Measurements from ENCODE around the gene MYO10. TPM values are rescaled to one million over a fixed set of nuclear protein-coding genes. Genes with fewer than 3 reads are reported as not detected.

Gene MYO10
- total RNA-seq, 4 donors from 2014 or later, result 5.6 to 11.0 (median 6.4) TPM

- Histone ChIP-seq H3K4me3 (no peak overlapping the region), H3K4me1 (no peaks in the 10 kb centered on the region), H3K36me3 (no peaks in the 10 kb centered on the region), H3K27me3 (no peaks in the 10 kb centered on the region), H3K9me3 (no peaks in the 10 kb centered on the region), H3K27ac (no peak overlapping the region)
- 90 to 95% methylated on average over 2 to 9 of the region's 9 CpGs for WGBS, 2 donors (ENCODE audit: low coverage in 1 of 2)
- TF ChIP-seq EP300 (IDR thresholded peaks at IDR 0.05) (no peak), POLR2AphosphoS5 (IDR thresholded peaks at IDR 0.05) (no peak), POLR2A (IDR thresholded peaks at IDR 0.05) (no peak)
- TF ChIP-seq, protein P1, sequence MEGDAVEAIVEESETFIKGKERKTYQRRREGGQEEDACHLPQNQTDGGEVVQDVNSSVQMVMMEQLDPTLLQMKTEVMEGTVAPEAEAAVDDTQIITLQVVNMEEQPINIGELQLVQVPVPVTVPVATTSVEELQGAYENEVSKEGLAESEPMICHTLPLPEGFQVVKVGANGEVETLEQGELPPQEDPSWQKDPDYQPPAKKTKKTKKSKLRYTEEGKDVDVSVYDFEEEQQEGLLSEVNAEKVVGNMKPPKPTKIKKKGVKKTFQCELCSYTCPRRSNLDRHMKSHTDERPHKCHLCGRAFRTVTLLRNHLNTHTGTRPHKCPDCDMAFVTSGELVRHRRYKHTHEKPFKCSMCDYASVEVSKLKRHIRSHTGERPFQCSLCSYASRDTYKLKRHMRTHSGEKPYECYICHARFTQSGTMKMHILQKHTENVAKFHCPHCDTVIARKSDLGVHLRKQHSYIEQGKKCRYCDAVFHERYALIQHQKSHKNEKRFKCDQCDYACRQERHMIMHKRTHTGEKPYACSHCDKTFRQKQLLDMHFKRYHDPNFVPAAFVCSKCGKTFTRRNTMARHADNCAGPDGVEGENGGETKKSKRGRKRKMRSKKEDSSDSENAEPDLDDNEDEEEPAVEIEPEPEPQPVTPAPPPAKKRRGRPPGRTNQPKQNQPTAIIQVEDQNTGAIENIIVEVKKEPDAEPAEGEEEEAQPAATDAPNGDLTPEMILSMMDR (IDR thresholded peaks at IDR 0.05), result no peak
- no peak for ATAC-seq
Observed at GRCh38 chr5:16784088-16784487, 152.0 kb downstream of the MYO10 start.

DNA sequence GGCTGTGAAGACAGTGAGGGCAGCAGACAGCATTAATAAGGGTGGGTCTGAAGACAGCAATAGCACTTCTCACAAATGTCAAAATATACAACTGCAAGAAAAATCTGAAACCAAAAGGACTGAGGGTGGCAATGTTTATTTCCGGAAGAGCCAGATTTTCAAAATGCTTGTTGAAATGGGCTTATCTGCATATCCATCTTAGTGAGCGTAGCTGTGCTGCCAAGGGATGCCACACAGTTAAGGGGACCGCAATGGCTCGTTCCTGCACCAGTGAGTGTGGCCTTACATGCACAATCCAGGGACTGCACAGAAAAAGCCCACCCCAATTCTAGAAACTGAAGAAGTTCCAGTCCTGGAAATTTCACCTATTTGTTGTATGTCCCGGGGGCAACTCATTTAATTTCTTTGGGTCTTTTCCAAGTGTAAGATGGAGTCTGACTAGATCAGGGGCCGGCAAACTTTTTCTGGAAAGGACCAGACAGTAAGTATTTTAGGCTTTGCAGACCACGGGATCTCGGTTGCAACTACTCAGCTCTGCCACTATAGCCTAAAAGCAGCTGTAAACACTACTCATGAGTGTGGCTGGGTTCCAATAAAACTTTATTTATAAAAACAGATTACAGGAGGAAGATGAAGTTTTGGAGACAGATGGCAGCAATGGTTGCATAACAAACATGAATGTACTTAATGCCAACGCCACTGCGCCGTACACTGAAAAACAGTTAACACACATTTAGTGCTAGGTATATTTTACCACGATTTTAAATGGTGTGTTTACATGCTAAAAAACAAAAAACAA, 154.1 kb downstream of the MYO10 start:
- 92 to 95% methylated on average over 9 to 10 of the region's 12 CpGs for whole genome bisulfite sequencing, 2 donors (ENCODE audit: low coverage in 1 of 2)
- Histone ChIP-seq H3K9me3 (no peaks in the 10 kb centered on the region), H3K27ac (no peak overlapping the region)

GRCh38 chr5:16780325-16780724, 155.8 kb downstream of the MYO10 start:
- no peaks in the 10 kb centered on the region for H3K36me3 ChIP-seq
- H3K9me3 ChIP-seq, result no peaks in the 10 kb centered on the region
- ATAC-seq, result no peak
- no peak overlapping the region for H3K27ac ChIP-seq
- H3K4me1 ChIP-seq, result peaks cover 0 to 6% (median 0%) of the 10 kb centered on the region in 3 donors
- WGBS, 2 donors (ENCODE audit: low coverage in 1 of 2), result 53 to 59% methylated on average over 6 of the region's 6 CpGs
- no peak overlapping the region for H3K4me3 ChIP-seq
- TF ChIP-seq POLR2A (IDR thresholded peaks at IDR 0.05), result no peak
- TF ChIP-seq EP300 (IDR thresholded peaks at IDR 0.05), result no peak
- TF ChIP-seq, protein P1 (IDR thresholded peaks at IDR 0.05), result no peak
- TF ChIP-seq POLR2AphosphoS5 (IDR thresholded peaks at IDR 0.05), result no peak
- no peaks in the 10 kb centered on the region for H3K27me3 ChIP-seq

More for the DNA sequence above, 154.1 kb downstream of the MYO10 start:
- Histone ChIP-seq H3K27me3 (no peaks in the 10 kb centered on the region), H3K4me1 (no peaks in the 10 kb centered on the region), H3K4me3 (no peak overlapping the region), H3K36me3 (no peaks in the 10 kb centered on the region)
- no peak for ATAC-seq
- TF ChIP-seq, protein P1 (IDR thresholded peaks at IDR 0.05), result no peak
- TF ChIP-seq POLR2A (IDR thresholded peaks at IDR 0.05), result no peak
- TF ChIP-seq POLR2AphosphoS5 (IDR thresholded peaks at IDR 0.05), result no peak
- no peak for TF ChIP-seq EP300 (IDR thresholded peaks at IDR 0.05)

GRCh38 chr5:16777432-16777831, 158.7 kb downstream of the MYO10 start:
- Histone ChIP-seq H3K4me1 (peaks cover 0 to 6% (median 0%) of the 10 kb centered on the region in 3 donors), H3K27me3 (no peaks in the 10 kb centered on the region), H3K4me3 (no peak overlapping the region), H3K36me3 (no peaks in the 10 kb centered on the region), H3K9me3 (no peaks in the 10 kb centered on the region), H3K27ac (no peak overlapping the region)
- no peak for TF ChIP-seq EP300 (IDR thresholded peaks at IDR 0.05)
- no peak for TF ChIP-seq POLR2A (IDR thresholded peaks at IDR 0.05)
- TF ChIP-seq, protein P1 (IDR thresholded peaks at IDR 0.05), result no peak
- TF ChIP-seq POLR2AphosphoS5 (IDR thresholded peaks at IDR 0.05), result no peak
- ATAC-seq, result no peak
- WGBS, 2 donors (ENCODE audit: low coverage in 1 of 2), result 87 to 100% methylated on average over 5 of the region's 5 CpGs
